HG02938 (cell line): ENCODE data around the gene B3GLCT.

Source experiments
- ATAC-seq: cut with Tn5 transposase; IDR thresholded peaks from one replicate; pipeline ENCODE4 v1.9.1; 2021; ENCODE audit warnings: mild to moderate bottlenecking, moderate library complexity; ENCODE audit not compliant: unreplicated experiment

The B3GLCT gene

DNA sequence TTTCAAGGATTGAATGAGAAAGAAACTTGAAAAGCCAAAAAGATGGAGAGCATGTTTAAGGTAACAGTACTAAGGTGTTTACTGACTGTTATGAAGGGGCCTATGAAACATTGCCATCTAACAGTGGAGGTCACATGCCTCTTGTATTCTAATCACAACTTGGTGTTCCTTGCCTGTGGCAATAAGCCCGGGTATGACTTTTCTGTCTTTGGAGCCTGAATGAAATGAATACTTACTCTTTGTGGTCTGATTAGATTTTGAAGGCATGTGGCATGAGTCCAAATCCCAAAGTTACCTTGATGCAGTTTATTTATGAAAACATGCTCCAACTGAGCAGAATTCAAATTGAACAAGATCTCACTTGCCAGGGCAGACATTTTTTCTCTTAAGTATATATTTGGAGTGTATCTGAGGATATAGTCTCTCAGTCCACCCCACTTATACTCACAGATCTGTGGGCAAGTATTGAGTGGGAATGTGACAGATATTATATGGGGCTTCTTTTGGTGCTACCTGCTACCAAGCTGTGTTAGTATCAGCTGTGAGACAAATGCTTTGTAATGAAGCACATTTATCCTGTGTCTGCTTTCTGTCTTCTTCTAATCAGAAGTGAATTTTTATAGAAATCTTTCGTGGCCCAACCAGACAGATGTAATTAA, 67.5 kb downstream of the B3GLCT start:
- no peak for ATAC-seq

DNA sequence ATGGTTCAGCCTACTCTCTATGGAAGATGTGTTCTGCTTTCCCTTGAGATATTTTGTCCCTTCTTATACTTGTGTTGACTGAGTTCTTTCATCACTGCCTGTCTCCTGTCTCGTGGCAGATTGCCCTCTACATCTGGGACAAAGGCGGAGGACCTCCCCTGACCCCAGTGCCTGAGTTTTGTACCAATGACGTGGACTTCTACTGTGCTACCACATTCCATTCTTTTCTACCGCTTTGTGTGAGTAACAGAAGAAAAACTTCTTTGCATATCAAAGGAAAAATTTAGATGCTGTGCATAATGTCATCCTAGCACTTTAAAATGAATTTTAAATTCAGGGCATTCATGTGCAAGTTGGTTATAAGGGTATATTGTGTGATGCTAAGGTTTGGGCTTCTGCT, 74.6 kb downstream of the B3GLCT start:
- ATAC-seq, result no peak

GRCh38 chr13:31276421-31276820, 76.6 kb downstream of the B3GLCT start:
- ATAC-seq, result no peak

GRCh38 chr13:31278869-31279268, 79.1 kb downstream of the B3GLCT start:
- ATAC-seq, result no peak

- no peak for ATAC-seq
Observed at GRCh38 chr13:31282741-31283455, 83.1 kb downstream of the B3GLCT start.

DNA sequence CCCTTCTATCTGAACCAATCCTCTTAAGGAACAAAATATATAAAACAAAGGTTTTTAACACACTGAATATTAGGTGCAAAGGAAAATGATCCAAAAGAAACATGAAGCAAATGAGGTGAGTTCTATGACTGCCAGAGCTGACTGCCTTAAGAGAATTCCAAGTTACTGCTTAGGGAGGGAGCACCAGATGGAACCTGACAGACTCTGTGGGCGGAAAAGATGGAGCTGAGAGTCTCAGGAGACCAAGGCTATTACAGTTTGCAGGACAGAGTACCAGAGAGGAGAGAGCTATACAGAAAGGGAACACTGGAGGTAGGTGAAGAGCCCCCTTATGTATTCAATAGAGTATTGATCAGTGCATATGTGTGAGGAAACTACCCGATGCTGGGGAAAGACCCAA, 87.2 kb downstream of the B3GLCT start:
- no peak for ATAC-seq

GRCh38 chr13:31301119-31301518, 101.3 kb downstream of the B3GLCT start:
- no peak for ATAC-seq

DNA sequence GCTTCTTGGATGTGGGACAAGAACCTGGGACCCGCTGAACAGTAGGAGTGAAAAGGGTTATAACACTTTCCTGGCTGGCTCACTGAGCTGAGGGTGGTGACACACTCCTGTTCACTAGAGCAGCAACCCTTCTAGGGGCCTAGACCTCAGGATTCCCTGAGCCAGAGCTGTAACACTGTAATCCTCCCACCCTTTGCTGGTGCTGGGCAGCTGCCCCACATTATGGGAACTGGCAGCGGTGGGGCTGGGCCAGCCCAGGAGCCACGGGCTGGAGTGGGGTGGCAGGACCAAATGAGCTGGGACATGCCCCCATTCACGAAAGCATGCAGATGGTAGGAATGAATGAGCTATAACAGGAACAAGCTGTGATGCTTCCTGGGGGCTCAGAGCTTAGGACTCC, 110.6 kb downstream of the B3GLCT start:
- ATAC-seq, result no peak

DNA sequence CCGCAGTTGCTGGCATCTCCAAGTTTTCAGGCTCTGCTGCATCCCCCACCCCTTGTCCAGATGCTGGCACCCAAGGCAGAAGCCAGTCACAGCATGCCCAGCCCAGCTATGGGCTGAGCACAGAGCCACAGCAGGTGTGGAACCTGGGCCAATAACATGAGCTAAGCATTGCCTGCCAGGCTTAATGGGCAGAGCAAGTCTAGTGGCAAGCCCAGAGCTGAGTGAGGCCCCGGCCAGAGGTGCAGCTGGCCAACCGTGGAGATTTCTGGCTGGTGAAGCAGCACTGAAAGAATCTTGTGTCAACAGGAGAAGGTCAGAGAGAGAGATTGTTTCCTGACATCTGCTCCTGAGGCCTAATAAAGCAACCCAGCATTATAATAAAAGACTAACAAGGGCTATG, 111.0 kb downstream of the B3GLCT start:
- ATAC-seq, result no peak

DNA sequence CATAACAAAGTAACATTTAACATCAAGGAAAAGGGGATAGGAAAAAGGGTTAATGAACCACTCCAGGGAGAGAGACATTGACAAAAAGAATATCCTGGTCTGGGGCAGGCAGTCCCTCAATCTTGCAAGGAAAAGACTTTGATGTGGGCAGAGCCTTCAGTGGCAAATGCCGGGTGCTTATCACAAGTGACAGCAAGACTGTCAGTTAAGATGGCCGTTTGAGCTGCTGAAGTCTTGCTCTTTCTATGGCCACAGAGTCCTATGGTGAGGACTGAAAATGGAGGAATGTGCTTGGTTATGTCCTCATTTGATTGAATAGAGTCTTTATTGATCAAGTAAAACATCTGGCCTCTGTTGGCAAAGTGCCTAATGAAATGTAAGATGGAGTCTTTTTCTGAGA, 112.1 kb downstream of the B3GLCT start:
- ATAC-seq, result no peak

GRCh38 chr13:31314961-31315360, 115.2 kb downstream of the B3GLCT start:
- no peak for ATAC-seq

DNA sequence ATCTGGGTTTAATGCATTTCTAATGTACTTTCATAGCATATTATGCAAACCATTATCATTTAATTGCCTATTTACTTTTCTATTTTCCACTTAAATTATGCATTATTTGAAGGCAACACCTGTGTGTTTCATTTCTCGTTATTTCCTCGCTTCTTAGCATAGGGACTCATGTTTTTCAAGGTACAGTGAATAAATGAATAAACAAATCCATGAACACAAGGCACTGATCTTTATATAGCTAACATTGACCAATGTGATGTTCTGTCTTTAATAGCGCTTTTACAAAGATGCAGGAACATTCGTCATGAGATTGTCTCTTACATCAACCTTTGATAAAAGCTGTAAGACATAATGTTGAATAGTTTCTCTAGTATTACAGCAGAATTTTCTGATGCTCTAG, 121.2 kb downstream of the B3GLCT start:
- no peak for ATAC-seq

GRCh38 chr13:31321457-31321856, 121.7 kb downstream of the B3GLCT start:
- no peak for ATAC-seq

DNA sequence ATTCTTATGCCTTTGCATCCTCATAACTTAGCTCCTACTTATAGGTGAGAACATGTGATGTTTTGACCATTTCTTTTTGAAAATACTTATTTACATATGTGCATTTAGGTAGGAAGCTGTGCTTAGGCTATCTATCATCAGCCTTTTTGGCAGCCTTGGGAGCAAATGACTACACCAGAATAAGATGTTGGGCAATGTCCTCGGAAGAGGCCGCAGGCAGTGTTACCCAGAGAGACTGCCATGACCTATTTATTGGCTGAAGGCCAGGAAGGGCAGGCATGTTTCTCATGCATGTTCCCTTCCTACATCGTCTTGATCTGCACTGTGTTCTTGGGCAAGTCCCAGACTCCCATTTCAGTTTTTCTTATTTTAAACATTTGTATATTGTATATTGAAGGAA, 122.3 kb downstream of the B3GLCT start:
- no peak for ATAC-seq

- no peak for ATAC-seq
Observed at GRCh38 chr13:31322702-31323405, 123.1 kb downstream of the B3GLCT start.

GRCh38 chr13:31327182-31327860, 127.5 kb downstream of the B3GLCT start:
- no peak for ATAC-seq

GRCh38 chr13:31328549-31329235, 128.9 kb downstream of the B3GLCT start:
- ATAC-seq, result no peak

DNA sequence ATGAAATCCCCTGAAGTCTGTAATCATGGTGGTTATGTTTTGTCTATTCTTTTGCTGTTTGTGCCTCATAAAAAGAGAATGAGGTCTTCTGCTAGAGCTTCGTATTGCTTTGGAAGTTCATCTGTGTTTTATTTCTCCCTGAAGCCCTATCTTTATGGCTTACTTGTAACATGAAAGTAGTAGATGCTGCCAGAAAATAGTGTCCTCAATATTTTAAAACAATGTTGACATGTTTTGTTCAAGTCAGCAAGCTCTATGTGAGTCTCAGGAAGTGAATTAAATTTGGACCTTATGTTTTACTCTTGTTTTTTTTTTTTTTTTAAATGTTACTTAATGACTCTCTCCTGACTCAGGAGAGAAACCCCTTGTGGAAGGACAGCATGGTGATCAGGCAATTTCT, 130.5 kb downstream of the B3GLCT start:
- no peak for ATAC-seq

DNA sequence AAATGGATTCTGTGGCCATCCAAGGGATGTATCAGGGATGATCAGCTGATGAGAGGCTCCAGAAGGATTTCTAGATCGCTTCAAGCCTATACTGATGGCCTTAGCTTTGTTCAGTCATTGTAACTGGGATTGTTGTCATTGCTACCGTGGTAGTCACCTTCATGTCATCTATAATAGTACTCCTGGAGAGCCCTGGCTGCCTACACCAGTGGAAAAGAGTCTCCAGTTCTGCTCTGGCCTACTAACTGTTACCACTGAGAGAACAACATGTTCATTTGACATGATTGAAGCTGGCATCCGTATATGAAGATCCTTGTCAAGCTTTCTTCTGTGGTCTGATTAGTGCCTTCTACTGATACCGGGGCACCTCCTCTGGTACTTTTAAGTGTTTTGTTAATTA, 131.3 kb downstream of the B3GLCT start:
- no peak for ATAC-seq

- ATAC-seq, result no peak
Observed at GRCh38 chr13:31334547-31334946, 134.8 kb downstream of the B3GLCT start.

GRCh38 chr13:31334994-31335557, 135.3 kb downstream of the B3GLCT start:
- ATAC-seq, result no peak
